Measurements from ENCODE around the gene KIF26A. TPM values are rescaled to one million over a fixed set of nuclear protein-coding genes. Genes with fewer than 3 reads are reported as not detected.

KIF26A gene
- total RNA-seq, 1 donor from 2014 or later, result 1.4 TPM

DNA sequence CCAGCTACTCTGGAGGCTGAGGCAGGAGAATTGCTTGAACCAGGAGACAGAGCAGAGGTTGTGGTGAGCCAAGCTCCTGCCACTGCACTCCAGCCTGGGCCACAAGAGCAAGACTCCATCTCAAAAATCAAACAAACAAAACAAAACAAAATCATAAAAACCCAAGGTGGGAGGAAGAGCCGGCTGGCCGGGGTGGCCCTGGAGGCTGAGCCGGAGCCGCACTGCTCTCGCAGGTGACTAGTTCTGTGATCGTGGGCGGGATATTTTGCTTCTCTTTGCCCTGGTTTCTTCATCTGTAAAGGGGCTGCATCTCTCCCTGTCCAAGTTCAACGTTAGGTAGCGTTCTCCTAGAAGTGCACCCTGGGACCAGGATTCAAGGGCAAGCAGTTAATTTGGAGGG, 73.4 kb downstream of the KIF26A start:
- DNase-seq (ENCODE audit: low read depth), result no peak
- TF ChIP-seq EZH2 (IDR thresholded peaks at IDR 0.05; ENCODE audit: insufficient read depth, low read length), result no peak
- TF ChIP-seq, protein P1, sequence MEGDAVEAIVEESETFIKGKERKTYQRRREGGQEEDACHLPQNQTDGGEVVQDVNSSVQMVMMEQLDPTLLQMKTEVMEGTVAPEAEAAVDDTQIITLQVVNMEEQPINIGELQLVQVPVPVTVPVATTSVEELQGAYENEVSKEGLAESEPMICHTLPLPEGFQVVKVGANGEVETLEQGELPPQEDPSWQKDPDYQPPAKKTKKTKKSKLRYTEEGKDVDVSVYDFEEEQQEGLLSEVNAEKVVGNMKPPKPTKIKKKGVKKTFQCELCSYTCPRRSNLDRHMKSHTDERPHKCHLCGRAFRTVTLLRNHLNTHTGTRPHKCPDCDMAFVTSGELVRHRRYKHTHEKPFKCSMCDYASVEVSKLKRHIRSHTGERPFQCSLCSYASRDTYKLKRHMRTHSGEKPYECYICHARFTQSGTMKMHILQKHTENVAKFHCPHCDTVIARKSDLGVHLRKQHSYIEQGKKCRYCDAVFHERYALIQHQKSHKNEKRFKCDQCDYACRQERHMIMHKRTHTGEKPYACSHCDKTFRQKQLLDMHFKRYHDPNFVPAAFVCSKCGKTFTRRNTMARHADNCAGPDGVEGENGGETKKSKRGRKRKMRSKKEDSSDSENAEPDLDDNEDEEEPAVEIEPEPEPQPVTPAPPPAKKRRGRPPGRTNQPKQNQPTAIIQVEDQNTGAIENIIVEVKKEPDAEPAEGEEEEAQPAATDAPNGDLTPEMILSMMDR (IDR thresholded peaks at IDR 0.05; ENCODE audit: insufficient read depth, low read depth, low read length), result no peak
- no peak overlapping the region for H3K9ac ChIP-seq (ENCODE audit: low read length)
- no peak overlapping the region for H3K4me3 ChIP-seq (ENCODE audit: insufficient read depth, low read depth, low read length)
- H3K36me3 ChIP-seq (ENCODE audit: insufficient read depth, low read length), result no peaks in the 10 kb centered on the region
- H3K79me2 ChIP-seq (ENCODE audit: insufficient read depth, low read length), result no peaks in the 10 kb centered on the region
- no peak overlapping the region for H3K4me2 ChIP-seq (ENCODE audit: low read length)
- peaks cover 28% of the 10 kb centered on the region for H3K27me3 Mint-ChIP-seq (ENCODE audit: low read depth, unreplicated experiment)
- H3K27ac ChIP-seq (ENCODE audit: low read depth, low read length), result no peak overlapping the region
- H4K20me1 ChIP-seq (ENCODE audit: insufficient read depth, low read length), result no peaks in the 10 kb centered on the region
- H3K9me3 ChIP-seq (ENCODE audit: insufficient read depth, low read depth, low read length), result no peaks in the 10 kb centered on the region
- H3K4me3 Mint-ChIP-seq (ENCODE audit: unreplicated experiment), result no peak overlapping the region
- peaks cover 2% of the 10 kb centered on the region for H3K9me3 Mint-ChIP-seq (ENCODE audit: unreplicated experiment)
- no peaks in the 10 kb centered on the region for H3K27me3 ChIP-seq (ENCODE audit: insufficient read depth, low read length)
- no peaks in the 10 kb centered on the region for H3K4me1 ChIP-seq (ENCODE audit: insufficient read depth, low read length)
- H3K36me3 Mint-ChIP-seq (ENCODE audit: low read depth, unreplicated experiment), result no peaks in the 10 kb centered on the region
- H3K4me1 Mint-ChIP-seq (ENCODE audit: low read depth, unreplicated experiment), result no peaks in the 10 kb centered on the region
- no peak for FAIRE-seq
- H3K27ac Mint-ChIP-seq (ENCODE audit: unreplicated experiment), result no peak overlapping the region
- H2AFZ ChIP-seq (ENCODE audit: low read depth, low read length), result no peak overlapping the region

DNA sequence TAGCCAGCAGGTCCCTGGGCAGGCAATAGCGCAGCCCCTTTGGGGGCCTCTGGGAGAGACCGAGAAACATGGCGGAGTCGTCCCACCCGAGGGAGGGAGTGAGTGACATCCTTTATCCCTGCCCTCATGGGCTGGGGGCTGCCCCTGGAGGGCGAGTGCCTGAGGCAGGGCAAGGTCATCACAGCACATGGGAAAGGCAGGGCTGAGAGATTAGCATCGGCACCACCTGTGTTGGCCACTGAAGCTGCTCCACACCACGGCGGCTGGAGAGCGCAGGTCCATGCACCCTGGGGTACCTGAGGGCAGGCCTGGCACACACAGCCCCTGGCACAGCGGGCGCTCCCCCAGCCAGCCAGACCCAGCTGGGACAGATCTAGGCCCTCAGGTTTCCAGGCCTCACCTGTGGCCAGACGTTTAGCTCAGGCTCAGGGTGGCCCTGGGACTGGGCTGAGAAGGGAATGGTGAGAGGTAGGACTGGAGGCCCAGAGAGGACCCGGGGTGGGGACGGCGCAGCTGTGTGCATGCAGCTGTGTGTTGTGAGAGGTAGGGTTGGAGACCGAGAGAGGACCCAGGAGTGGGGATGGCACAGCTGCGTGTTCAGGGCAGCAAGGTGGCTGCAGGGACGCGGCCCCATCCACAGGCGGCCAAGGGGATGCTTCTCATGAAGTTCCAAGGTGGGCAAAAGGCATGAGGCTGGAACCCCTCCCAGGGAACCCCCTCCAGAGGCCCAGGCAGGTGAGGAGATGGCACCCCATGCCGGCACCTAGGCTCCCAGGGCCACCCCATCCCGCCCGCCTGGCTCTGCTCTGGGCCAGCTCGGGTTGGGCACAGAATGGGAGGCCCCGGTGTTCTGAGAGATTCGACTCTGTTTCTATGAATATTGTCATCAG, 74.1 kb downstream of the KIF26A start:
- no peak overlapping the region for H3K4me2 ChIP-seq (ENCODE audit: low read length)
- Mint-ChIP-seq H3K36me3 (ENCODE audit: low read depth, unreplicated experiment) (no peaks in the 10 kb centered on the region), H3K27ac (ENCODE audit: unreplicated experiment) (no peak overlapping the region), H3K4me1 (ENCODE audit: low read depth, unreplicated experiment) (no peaks in the 10 kb centered on the region), H3K9me3 (ENCODE audit: unreplicated experiment) (peaks cover 2% of the 10 kb centered on the region), H3K27me3 (ENCODE audit: low read depth, unreplicated experiment) (peaks cover 28% of the 10 kb centered on the region), H3K4me3 (ENCODE audit: unreplicated experiment) (no peak overlapping the region)
- H3K27ac ChIP-seq (ENCODE audit: low read depth, low read length), result no peak overlapping the region
- FAIRE-seq, result no peak
- no peaks in the 10 kb centered on the region for H3K9me3 ChIP-seq (ENCODE audit: insufficient read depth, low read depth, low read length)
- H4K20me1 ChIP-seq (ENCODE audit: insufficient read depth, low read length), result no peaks in the 10 kb centered on the region
- DNase-seq (ENCODE audit: low read depth), result no peak
- H3K4me1 ChIP-seq (ENCODE audit: insufficient read depth, low read length), result no peaks in the 10 kb centered on the region
- H3K79me2 ChIP-seq (ENCODE audit: insufficient read depth, low read length), result no peaks in the 10 kb centered on the region
- no peak overlapping the region for H3K4me3 ChIP-seq (ENCODE audit: insufficient read depth, low read depth, low read length)
- no peak overlapping the region for H3K9ac ChIP-seq (ENCODE audit: low read length)
- TF ChIP-seq EZH2 (IDR thresholded peaks at IDR 0.05; ENCODE audit: insufficient read depth, low read length), result no peak
- TF ChIP-seq, protein P1 (IDR thresholded peaks at IDR 0.05; ENCODE audit: insufficient read depth, low read depth, low read length), result no peak
- no peaks in the 10 kb centered on the region for H3K36me3 ChIP-seq (ENCODE audit: insufficient read depth, low read length)
- no peak overlapping the region for H2AFZ ChIP-seq (ENCODE audit: low read depth, low read length)
- H3K27me3 ChIP-seq (ENCODE audit: insufficient read depth, low read length), result no peaks in the 10 kb centered on the region

Measured in astrocyte (in vitro differentiated cells and primary cell).